HG02943 (cell line): Measurements from ENCODE around the gene DMXL1.
"Not testable (repeated sequence)": the region's sequence is repeated elsewhere in the genome, so short reads cannot be mapped to it uniquely, and the experiment has no call there.

Source experiments
- ATAC-seq: cut with Tn5 transposase; IDR thresholded peaks from one replicate; pipeline ENCODE4 v1.9.1; 2021; ENCODE audit warnings: mild to moderate bottlenecking, low read depth, moderate library complexity; ENCODE audit not compliant: unreplicated experiment

DMXL1 gene

GRCh38 chr5:119117237-119117636 lies 46.4 kb downstream of the DMXL1 start:
- no peak for ATAC-seq

GRCh38 chr5:119118000-119118399 lies 47.1 kb downstream of the DMXL1 start:
- no peak for ATAC-seq

GRCh38 chr5:119120893-119121292 lies 50.0 kb downstream of the DMXL1 start:
- no peak for ATAC-seq

DNA sequence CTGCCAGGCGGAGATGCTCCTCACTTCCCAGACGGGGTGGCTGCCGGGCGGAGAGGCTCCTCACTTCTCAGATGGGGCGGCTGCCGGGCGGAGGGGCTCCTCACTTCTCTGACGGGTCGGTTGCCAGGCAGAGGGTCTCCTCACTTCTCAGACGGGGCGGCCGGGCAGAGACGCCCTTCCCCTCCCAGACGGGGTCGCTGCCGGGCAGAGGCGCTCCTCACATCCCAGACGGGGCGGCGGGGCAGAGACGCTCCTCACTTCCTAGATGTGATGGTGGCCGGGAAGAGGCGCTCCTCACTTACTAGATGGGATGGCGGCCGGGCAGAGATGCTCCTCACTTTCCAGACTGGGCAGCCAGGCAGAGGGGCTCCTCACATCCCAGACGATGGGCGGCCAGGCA lies 51.6 kb downstream of the DMXL1 start:
- ATAC-seq, result not testable (repeated sequence)

GRCh38 chr5:119123280-119123679 lies 52.4 kb downstream of the DMXL1 start:
- no peak for ATAC-seq

DNA sequence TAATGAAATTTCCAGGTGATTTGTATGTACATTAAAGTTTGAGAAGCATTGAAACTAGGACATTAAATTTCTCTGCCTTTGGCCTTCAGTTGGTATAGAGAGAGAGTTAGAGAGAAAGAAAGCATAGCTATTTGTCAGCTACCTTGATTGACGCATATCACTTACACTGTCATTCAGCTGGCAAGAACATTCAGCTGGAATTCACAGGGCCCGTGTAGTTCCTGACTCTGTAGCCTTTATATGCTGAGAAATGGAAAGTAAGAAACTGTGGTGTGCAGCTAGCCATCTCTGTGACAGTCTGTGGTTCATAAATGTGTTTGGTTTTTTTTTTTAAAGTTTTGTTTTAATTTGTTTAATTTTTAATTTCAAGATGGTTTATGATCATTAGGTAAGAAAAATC lies 58.9 kb downstream of the DMXL1 start:
- no peak for ATAC-seq

GRCh38 chr5:119131530-119132304 lies 60.8 kb downstream of the DMXL1 start:
- no peak for ATAC-seq

DNA sequence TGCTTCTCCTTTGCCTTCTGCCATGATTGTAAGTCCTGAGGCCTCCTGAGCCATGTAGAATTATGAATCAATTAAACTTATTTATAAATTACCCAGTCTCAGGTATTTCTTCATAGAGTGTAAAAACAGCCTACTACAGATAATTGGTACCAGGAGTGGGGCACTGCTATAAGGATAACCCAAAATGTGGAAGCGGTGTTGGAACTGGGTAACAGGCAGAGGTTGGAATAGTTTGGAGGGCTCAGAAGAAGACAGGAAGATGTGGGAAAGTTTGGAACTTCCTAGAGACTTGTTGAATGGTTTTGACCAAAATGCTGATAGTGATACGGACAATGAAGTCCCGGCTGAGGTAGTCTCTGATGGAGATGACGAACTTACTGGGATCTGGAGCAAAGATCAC lies 64.9 kb downstream of the DMXL1 start:
- not testable (repeated sequence) for ATAC-seq

- no peak for ATAC-seq
These were observed 65.9 kb downstream of the DMXL1 start for GRCh38 chr5:119136666-119137318.

DNA sequence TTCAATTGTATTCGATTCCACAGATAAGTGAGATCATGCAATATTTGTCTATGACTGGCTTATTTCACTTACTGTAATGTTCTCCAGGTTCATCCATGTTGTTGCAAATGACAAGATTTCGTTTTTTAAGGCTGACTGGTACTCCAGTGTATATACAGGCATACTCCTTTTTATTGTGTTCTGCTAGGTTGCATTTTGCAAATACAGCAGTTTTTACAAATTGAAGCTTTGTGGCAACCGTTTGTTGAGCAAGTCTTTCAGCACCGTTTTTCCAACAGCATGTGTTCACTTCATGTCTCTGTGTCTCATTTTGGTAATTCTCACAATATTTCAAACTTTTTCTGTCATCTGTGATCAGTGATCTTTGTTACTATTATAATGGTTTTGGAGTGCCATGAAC lies 82.7 kb downstream of the DMXL1 start:
- ATAC-seq, result no peak

DNA sequence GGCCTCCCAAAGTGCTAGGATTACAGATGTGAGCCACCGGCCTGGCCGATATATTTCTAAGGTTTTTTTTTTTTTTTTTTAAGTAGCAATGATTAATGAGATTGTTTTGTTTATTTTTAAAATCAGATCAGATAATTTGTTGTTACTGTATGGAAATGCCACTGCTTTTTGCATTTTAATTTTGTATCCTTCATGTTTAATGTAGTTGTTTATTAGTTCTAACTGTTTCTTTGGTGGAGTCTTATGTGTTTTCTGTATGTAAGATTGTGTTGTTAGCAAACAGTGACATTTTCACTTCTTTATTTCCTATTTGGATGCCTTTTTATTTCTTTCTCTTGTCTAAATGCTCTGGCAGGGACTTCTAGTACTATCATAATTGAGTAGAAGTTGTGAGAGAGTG lies 87.3 kb downstream of the DMXL1 start:
- no peak for ATAC-seq

GRCh38 chr5:119161430-119161829 lies 90.5 kb downstream of the DMXL1 start:
- ATAC-seq, result no peak

DNA sequence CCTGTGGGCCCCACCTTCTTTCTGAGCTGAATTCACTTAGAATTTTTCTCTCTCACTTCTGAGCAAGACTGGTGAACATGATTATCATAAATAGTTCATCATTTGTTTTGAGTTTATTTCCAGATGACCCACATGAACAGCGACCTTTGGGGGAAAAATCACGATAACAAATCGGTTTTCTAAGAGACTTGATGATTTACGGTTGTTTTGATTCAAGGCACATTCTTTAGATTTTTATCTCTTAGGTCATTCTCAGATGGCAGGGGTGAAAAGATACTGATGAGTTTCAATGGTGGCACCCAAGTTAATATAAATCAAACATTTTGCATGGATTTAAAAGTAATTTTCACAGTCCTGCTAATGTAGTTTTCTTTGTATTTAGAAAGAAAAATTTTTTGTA lies 95.1 kb downstream of the DMXL1 start:
- ATAC-seq, result no peak

- ATAC-seq, result no peak
These were observed 97.5 kb downstream of the DMXL1 start for GRCh38 chr5:119168401-119168800.

- no peak for ATAC-seq
These were observed 100.8 kb downstream of the DMXL1 start for GRCh38 chr5:119171686-119172085.

GRCh38 chr5:119174578-119175163 lies 103.8 kb downstream of the DMXL1 start:
- ATAC-seq, result no peak

- ATAC-seq, result no peak
These were observed 105.9 kb downstream of the DMXL1 start for GRCh38 chr5:119176785-119177184.

DNA sequence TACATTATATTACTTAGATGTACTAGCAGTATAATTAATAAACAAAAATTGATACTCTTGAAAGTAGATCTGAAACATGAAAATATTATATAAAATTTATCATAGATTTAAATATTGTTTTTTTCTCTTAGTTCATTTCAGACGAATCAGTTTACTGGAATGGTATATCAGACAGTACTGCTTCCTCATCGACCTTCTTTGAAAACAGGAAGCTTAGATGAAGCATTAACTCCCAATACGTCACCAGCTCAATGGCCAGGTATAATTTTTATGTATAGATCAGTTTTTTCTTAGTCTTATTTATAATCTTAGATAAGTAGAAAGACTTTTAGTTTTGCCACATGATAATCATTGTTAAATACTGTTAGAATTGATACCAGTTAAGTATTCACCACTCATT lies 106.3 kb downstream of the DMXL1 start:
- no peak for ATAC-seq

DNA sequence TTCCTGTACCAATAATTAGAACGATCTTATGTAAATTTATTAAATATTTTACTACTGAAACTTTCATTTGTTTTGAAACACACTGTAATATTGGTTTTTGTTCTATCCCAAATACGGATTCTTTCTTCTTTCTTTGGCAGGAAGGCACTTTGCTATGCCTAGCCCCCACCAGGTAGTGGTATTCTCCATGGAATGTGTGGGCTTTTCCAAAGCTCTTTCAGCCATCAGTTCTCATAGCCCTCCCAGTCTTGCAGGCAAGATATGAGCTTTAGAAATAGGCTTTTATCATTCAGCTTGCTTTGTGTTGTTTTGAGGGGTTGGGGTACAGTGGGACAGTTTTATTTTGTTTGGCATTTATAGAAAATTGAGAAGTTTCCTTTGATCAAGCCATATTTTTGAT lies 107.5 kb downstream of the DMXL1 start:
- no peak for ATAC-seq

GRCh38 chr5:119179857-119180641 lies 109.2 kb downstream of the DMXL1 start:
- ATAC-seq, result no peak

- not testable (repeated sequence) for ATAC-seq
These were observed 114.6 kb downstream of the DMXL1 start for GRCh38 chr5:119185512-119185911.
